Activated CD8-positive, alpha-beta T cell treated with anti-CD3 and anti-CD28 coated beads for 36 hours (primary cell): Measurements from ENCODE around the gene HM13. TPM values are rescaled to one million over a fixed set of nuclear protein-coding genes. Genes with fewer than 3 reads are reported as not detected.

Source experiments
- ATAC-seq: fragments of 200-7000 bp; cut with Tn5 transposase; one replicate; pipeline ENCODE4 v1.10.0; 2021; ENCODE audit warnings: mild to moderate bottlenecking, moderate library complexity
- CTCF ChIA-PET: fragments of 350-600 bp; sonication (Branson Sonifier 250); formaldehyde crosslinking; loops from one replicate; lab custom pipeline; 2021; ENCODE audit warnings: antibody characterized with exemption; lab: Charles Lee
- POLR2A ChIA-PET: fragments of 350-600 bp; sonication (Branson Sonifier 250); formaldehyde crosslinking; loops from one replicate; lab custom pipeline; 2021; ENCODE audit warnings: antibody characterized with exemption; lab: Charles Lee
- DNase-seq: peaks from one replicate; pipeline ENCODE4 v3.0.0-alpha.2; 2020
- H3K27ac Mint-ChIP-seq: one replicate; pipeline ENCODE4 v1.8.0; 2021; ENCODE audit warnings: mild to moderate bottlenecking, mixed read lengths
- H3K27me3 Mint-ChIP-seq: one replicate; pipeline ENCODE4 v1.8.0; 2021; ENCODE audit warnings: mixed read lengths
- H3K36me3 Mint-ChIP-seq: one replicate; pipeline ENCODE4 v1.8.0; 2021; ENCODE audit warnings: low read depth, mixed read lengths
- H3K4me1 Mint-ChIP-seq: one replicate; pipeline ENCODE4 v1.8.0; 2021; ENCODE audit warnings: low read depth, mixed read lengths
- H3K4me3 Mint-ChIP-seq: one replicate; pipeline ENCODE4 v1.8.0; 2021; ENCODE audit warnings: mild to moderate bottlenecking, moderate library complexity, mixed read lengths
- H3K9me3 Mint-ChIP-seq: one replicate; pipeline ENCODE4 v1.8.0; 2021; ENCODE audit warnings: mixed read lengths
- intact Hi-C: fragments of 100-400 bp; cut with micrococcal nuclease; formaldehyde crosslinking; loops from one replicate; pipeline ENCODE4 v1.10.0; 2022
- total RNA-seq, 2 experiments: library from RNA; stranded (reverse); gene quantifications; one replicate each; pipeline ENCODE4 v1.2.3, GENCODE V29; 2021
- TF ChIP-seq, protein P1 (sequence below): fragments of 200-600 bp; IDR thresholded peaks from one replicate; pipeline ENCODE4 v1.8.0; 2022; ENCODE audit warnings: antibody characterized with exemption, mild to moderate bottlenecking

HM13 gene
- total RNA-seq, 2 experiments from 2014 or later = 91.6 to 95.5 TPM

DNA sequence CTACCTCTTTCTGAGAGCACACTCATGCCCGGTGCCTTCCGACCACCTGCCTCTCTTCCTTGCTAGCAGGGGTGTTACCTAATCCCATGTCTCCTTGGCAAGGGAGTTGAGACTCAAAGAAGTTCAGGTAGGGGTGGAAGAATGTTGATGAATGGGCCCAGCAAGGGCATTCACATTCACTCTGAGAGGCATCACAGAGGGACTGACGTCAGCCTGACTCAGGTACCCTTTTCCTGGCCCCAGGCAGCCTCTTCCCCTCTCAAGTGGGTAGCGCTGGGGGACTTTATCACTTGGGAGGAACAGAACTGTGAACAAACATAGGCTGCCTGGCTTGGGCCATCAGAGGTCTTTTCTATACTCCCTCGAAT, 35.3 kb downstream of the HM13 start:
- no peak for ATAC-seq
- peak overlapping the region; percentile 97 for H3K27ac Mint-ChIP-seq
- peaks cover 17% of the 10 kb centered on the region for H3K4me1 Mint-ChIP-seq
- TF ChIP-seq, protein P1, sequence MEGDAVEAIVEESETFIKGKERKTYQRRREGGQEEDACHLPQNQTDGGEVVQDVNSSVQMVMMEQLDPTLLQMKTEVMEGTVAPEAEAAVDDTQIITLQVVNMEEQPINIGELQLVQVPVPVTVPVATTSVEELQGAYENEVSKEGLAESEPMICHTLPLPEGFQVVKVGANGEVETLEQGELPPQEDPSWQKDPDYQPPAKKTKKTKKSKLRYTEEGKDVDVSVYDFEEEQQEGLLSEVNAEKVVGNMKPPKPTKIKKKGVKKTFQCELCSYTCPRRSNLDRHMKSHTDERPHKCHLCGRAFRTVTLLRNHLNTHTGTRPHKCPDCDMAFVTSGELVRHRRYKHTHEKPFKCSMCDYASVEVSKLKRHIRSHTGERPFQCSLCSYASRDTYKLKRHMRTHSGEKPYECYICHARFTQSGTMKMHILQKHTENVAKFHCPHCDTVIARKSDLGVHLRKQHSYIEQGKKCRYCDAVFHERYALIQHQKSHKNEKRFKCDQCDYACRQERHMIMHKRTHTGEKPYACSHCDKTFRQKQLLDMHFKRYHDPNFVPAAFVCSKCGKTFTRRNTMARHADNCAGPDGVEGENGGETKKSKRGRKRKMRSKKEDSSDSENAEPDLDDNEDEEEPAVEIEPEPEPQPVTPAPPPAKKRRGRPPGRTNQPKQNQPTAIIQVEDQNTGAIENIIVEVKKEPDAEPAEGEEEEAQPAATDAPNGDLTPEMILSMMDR = no peak
- no peak for DNase-seq
- no peaks in the 10 kb centered on the region for H3K9me3 Mint-ChIP-seq
- intact Hi-C loops = no loop called here
- ChIA-PET CTCF (interaction anchor here (0.6 to 30.6 kb wide), 4 partner anchors 8 to 108 kb away, joined by 3 to 1008 read pairs (median 18); partner anchors contain the start of gene ID1), POLR2A (interaction anchor here (1.1 to 1.5 kb wide), 2 partner anchors 11 to 62 kb away, joined by 3 to 7 read pairs; no protein-coding TSS in a partner anchor)
- peaks cover 58% of the 10 kb centered on the region for H3K36me3 Mint-ChIP-seq
- H3K4me3 Mint-ChIP-seq = peak overlapping the region; percentile 84
- H3K27me3 Mint-ChIP-seq = no peaks in the 10 kb centered on the region

DNA sequence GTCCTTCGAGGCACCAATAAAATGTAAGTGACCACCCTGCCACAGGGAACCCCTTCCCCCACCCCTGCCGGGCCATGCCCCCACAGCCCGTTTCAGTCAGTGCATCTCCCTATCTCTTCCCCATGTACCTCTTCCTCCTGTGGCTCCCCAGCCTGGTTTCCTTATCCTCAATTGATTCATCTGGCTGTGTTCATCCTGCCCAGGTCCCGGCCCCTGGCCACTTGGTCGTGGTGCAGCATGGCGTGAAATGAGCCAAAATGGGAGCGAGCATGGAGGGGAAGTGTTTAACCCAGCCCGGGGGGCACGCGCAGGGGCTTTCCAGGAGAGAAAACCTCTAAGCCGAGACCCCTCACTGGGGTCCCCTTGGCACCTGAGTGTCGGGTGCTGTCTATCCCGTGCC, 35.9 kb downstream of the HM13 start:
- H3K27ac Mint-ChIP-seq = peak overlapping the region; percentile 66
- POLR2A ChIA-PET = interaction anchor here (1.3 kb wide), 1 partner anchor 14 kb away, joined by 3 read pairs; no protein-coding TSS in a partner anchor
- peaks cover 59% of the 10 kb centered on the region for H3K36me3 Mint-ChIP-seq
- no peaks in the 10 kb centered on the region for H3K9me3 Mint-ChIP-seq
- DNase-seq (no peak), ATAC-seq (no peak)
- no peak overlapping the region for H3K4me3 Mint-ChIP-seq
- TF ChIP-seq, protein P1 = no peak
- peaks cover 17% of the 10 kb centered on the region for H3K4me1 Mint-ChIP-seq
- H3K27me3 Mint-ChIP-seq = no peaks in the 10 kb centered on the region
- intact Hi-C loops = no loop called here
- CTCF ChIA-PET = interaction anchor here (0.7 to 30.6 kb wide), 4 partner anchors 8 to 55 kb away, joined by 4 to 1008 read pairs (median 13); partner anchors contain the start of gene ID1

DNA sequence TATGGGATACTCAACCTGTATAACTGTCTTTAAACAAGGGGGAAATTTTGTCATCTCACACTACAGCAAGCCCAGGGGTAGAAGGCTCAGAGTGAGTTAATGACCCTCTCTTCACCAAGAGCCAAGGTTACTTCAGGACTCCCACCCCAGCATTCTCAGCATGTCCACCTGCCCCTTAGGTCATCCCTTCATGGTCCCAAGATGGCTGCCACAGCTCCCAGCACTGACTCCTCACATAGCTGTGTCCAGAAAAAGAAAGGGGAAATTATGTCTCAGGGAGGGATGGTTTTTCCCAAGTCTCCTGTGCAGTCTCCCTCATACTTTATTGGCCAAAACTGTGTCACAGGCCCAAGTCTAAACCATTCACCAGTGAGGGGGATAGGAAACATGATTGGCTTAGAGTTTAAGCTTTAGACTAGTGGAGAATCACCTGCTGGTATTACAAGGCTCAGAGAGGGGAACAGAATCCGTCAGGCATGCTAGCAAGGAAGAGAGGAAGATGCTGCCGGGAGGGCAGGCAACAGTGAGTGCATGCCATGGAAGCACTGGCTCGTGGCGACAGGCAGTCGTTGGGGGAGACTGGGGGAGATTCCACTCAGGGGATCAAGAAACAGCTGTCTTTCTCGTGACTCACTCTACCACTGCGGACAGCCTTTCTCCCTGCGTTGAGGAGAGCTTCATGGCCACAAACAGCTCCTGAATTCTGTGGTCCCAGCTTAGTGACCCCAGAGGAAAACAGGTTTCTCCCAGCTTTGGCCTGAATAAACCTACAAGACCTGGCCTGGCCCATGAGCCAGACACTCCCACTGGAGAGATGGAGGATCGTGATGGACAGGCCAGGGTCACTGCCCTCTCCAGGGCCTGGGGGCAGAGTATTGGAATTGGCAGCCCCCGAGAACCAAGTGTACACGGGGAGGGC, 37.2 kb downstream of the HM13 start:
- intact Hi-C loops = no loop called here
- DNase-seq (no peak), ATAC-seq (no peak)
- ChIA-PET CTCF (interaction anchor here (0.7 to 30.6 kb wide), 7 partner anchors 9 to 110 kb away, joined by 3 to 1008 read pairs (median 5); partner anchors contain the start of gene ID1), POLR2A (interaction anchor here (0.6 to 1.3 kb wide), 6 partner anchors 9 to 136 kb away, joined by 3 to 4 read pairs (median 3); no protein-coding TSS in a partner anchor)
- Mint-ChIP-seq H3K27ac (peak overlapping the region; percentile 22), H3K27me3 (no peaks in the 10 kb centered on the region), H3K36me3 (peaks cover 60% of the 10 kb centered on the region), H3K4me3 (no peak overlapping the region), H3K4me1 (peaks cover 14% of the 10 kb centered on the region), H3K9me3 (no peaks in the 10 kb centered on the region)
- TF ChIP-seq, protein P1 = no peak

DNA sequence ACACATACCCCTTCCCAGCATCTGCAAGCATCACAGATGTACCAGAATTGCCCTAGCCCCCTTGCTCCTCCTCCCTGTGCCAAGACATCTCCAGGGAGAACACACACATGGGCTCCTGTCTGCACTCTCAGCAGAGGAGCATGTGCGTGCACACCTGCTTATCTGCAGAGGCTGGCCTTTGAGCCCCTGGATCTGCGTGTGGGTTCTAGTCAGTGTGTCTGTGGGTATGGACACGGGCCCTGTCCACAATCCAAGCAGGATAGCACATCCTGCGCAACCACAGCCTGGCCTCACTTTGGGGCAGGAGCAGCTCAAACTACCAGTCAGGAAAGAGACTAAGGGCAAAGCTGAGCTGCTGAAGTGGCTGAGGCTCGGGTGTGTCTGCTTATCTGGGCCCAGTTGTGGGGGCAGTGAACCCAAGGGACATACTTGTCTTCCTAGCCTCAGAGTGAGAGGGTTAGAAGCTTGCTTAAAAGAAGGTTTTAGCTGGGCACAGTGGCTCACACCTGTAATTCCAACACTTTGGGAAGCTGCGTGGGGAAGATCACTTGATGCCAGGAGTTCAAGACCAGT, 41.0 kb downstream of the HM13 start:
- ATAC-seq (no peak), DNase-seq (no peak)
- Mint-ChIP-seq H3K9me3 (no peaks in the 10 kb centered on the region), H3K27me3 (no peaks in the 10 kb centered on the region), H3K36me3 (peaks cover 35% of the 10 kb centered on the region), H3K27ac (peak overlapping the region; percentile 16), H3K4me3 (no peak overlapping the region), H3K4me1 (peaks cover 15% of the 10 kb centered on the region)
- POLR2A ChIA-PET = interaction anchor here (0.8 to 1.1 kb wide), 2 partner anchors 7 to 9 kb away, joined by 3 read pairs; no protein-coding TSS in a partner anchor
- CTCF ChIA-PET = interaction anchor here (5.3 to 30.6 kb wide), 2 partner anchors 13 to 50 kb away, joined by 39 to 1008 read pairs; partner anchors contain the start of gene ID1
- TF ChIP-seq, protein P1 = no peak
- intact Hi-C loops = no loop called here
